DOHH2 (cell line): Measurements from ENCODE around the gene RABGAP1L.
"Not testable (repeated sequence)": the region's sequence is repeated elsewhere in the genome, so short reads cannot be mapped to it uniquely, and the experiment has no call there.

Source experiments
- H3F3A ChIP-seq: fragments of 200-600 bp; sonication (generic), shearing (Covaris generic); 2 replicates; pipeline ENCODE4 v1.6.0; 2016; ENCODE audit warnings: antibody characterized with exemption, mild to moderate bottlenecking; ENCODE audit not compliant: control insufficient read depth, insufficient read depth
- H3K27ac ChIP-seq: fragments of 200-600 bp; sonication (generic); 2 replicates; pipeline ENCODE4 v1.5.1; 2014; ENCODE audit warnings: low read depth, mild to moderate bottlenecking, low read length, moderate library complexity
- H3K27me3 ChIP-seq: fragments of 200-600 bp; sonication (generic); 2 replicates; pipeline ENCODE4 v1.6.1; 2014; ENCODE audit warnings: mild to moderate bottlenecking, low read length, mixed read lengths; ENCODE audit not compliant: control insufficient read depth
- H3K36me3 ChIP-seq: fragments of 200-600 bp; sonication (generic); 2 replicates; pipeline ENCODE4 v1.6.1; 2014; ENCODE audit warnings: mild to moderate bottlenecking, low read length, moderate library complexity, mixed read lengths; ENCODE audit not compliant: control insufficient read depth
- H3K4me1 ChIP-seq: fragments of 200-600 bp; sonication (generic); 2 replicates; pipeline ENCODE4 v1.6.1; 2014; ENCODE audit warnings: mild to moderate bottlenecking, low read length, mixed read lengths; ENCODE audit not compliant: control insufficient read depth
- H3K4me2 ChIP-seq: fragments of 200-600 bp; sonication (generic); 2 replicates; pipeline ENCODE4 v1.6.0; 2014; ENCODE audit warnings: mild to moderate bottlenecking, low read length, moderate library complexity
- H3K4me3 ChIP-seq: fragments of 200-600 bp; sonication (generic); 2 replicates; pipeline ENCODE4 v1.5.1; 2014; ENCODE audit warnings: mild to moderate bottlenecking, low read length, mixed read lengths
- H3K79me2 ChIP-seq: fragments of 200-600 bp; sonication (generic); 2 replicates; pipeline ENCODE4 v1.6.1; 2014; ENCODE audit warnings: mild to moderate bottlenecking, low read length, mixed read lengths; ENCODE audit not compliant: control insufficient read depth
- H3K9me2 ChIP-seq: fragments of 200-600 bp; sonication (generic); replicated peaks from 2 replicates; pipeline ENCODE4 v1.6.1; 2014; ENCODE audit warnings: mild to moderate bottlenecking, low read length, mixed read lengths; ENCODE audit not compliant: control insufficient read depth
- H3K9me3 ChIP-seq: fragments of 200-600 bp; sonication (generic); 2 replicates; pipeline ENCODE4 v1.6.1; 2014; ENCODE audit warnings: antibody characterized with exemption, low read length, mixed read lengths; ENCODE audit not compliant: control insufficient read depth, insufficient read depth
- H4K20me1 ChIP-seq: fragments of 200-600 bp; sonication (generic); 2 replicates; pipeline ENCODE4 v1.6.0; 2014; ENCODE audit warnings: low read depth, mild to moderate bottlenecking, antibody characterized with exemption, low read length, moderate library complexity; ENCODE audit not compliant: control insufficient read depth, insufficient read depth
- EZH2phosphoT487 ChIP-seq: fragments of 200-600 bp; sonication (generic); IDR thresholded peaks from 2 replicates; pipeline ENCODE4 v1.6.1; 2017; ENCODE audit warnings: borderline replicate concordance, mild to moderate bottlenecking, antibody characterized with exemption, low read length, moderate library complexity, mixed read lengths
- TF ChIP-seq, protein P1 (sequence below): fragments of 200-600 bp; sonication (generic); IDR thresholded peaks from one replicate; pipeline ENCODE4 v1.5.1; 2014; ENCODE audit warnings: antibody characterized with exemption, mild to moderate bottlenecking, low read depth, low read length; ENCODE audit not compliant: poor library complexity, severe bottlenecking

The RABGAP1L gene

DNA sequence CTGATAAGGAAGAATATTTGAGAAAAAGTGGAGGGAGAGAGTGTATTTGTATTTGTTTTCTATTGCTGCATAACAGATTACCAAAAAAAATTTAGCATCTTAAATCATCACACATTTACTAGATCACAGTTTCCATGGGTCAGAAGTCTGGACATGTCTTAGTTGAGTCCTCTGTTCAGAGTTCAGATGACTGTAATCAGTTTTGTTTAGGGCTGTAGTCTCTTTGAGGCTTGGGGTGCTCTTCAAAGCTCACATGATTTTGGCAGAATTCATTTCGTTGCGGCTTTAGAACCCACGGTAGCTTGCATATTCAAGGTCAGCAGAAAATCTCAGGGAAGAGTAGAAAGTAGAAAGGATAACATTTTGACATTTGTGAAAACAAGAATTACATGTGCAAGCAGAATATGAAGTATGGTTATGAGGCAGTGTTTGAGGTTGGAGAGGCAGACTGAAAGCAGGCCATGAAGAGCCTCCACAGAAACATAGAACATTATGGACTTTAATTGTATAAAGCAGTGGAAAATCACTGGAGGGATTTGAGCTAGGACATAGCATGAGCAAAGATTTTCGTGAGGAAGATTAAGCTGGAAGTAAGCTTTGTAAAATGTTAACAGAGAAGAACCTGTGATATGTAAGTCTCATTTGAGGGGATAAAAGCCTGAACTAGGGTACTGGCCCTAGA, 177.8 kb downstream of the RABGAP1L start:
- TF ChIP-seq, protein P1, sequence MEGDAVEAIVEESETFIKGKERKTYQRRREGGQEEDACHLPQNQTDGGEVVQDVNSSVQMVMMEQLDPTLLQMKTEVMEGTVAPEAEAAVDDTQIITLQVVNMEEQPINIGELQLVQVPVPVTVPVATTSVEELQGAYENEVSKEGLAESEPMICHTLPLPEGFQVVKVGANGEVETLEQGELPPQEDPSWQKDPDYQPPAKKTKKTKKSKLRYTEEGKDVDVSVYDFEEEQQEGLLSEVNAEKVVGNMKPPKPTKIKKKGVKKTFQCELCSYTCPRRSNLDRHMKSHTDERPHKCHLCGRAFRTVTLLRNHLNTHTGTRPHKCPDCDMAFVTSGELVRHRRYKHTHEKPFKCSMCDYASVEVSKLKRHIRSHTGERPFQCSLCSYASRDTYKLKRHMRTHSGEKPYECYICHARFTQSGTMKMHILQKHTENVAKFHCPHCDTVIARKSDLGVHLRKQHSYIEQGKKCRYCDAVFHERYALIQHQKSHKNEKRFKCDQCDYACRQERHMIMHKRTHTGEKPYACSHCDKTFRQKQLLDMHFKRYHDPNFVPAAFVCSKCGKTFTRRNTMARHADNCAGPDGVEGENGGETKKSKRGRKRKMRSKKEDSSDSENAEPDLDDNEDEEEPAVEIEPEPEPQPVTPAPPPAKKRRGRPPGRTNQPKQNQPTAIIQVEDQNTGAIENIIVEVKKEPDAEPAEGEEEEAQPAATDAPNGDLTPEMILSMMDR: no peak
- no peak for TF ChIP-seq EZH2phosphoT487
- Histone ChIP-seq H3F3A (no peaks in the 10 kb centered on the region), H3K4me2 (no peak overlapping the region), H3K4me1 (peaks cover 39% of the 10 kb centered on the region), H3K27me3 (no peaks in the 10 kb centered on the region), H3K79me2 (peaks cover 76% of the 10 kb centered on the region), H3K9me2 (no peaks in the 10 kb centered on the region), H3K27ac (no peak overlapping the region), H3K4me3 (no peak overlapping the region), H4K20me1 (no peaks in the 10 kb centered on the region), H3K36me3 (peaks cover 32% of the 10 kb centered on the region), H3K9me3 (no peaks in the 10 kb centered on the region)

DNA sequence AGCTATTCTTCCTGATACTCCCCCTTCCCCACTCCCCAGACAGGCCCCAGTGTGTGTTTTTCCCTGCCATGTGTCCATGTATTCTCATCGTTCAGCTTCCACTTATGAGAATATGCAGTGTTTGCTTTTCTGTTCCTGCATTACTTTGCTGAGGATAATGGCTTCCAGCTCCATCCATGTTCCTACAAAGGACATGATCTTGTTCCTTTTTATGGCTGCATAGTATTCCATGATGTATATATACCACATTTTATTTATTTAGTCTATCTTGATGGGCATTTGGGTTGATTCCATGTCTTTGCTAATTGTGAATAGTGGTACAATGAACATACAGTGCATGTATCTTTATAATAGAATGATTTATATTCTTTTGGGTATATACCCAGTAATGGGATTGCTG, 181.1 kb downstream of the RABGAP1L start:
- H3K4me1 ChIP-seq: peaks cover 39% of the 10 kb centered on the region
- peaks cover 34% of the 10 kb centered on the region for H3K36me3 ChIP-seq
- not testable (repeated sequence) for H3F3A ChIP-seq, H3K27me3 ChIP-seq, H3K4me3 ChIP-seq, H3K4me2 ChIP-seq, H3K9me2 ChIP-seq, H3K9me3 ChIP-seq, H4K20me1 ChIP-seq, H3K27ac ChIP-seq
- peaks cover 86% of the 10 kb centered on the region for H3K79me2 ChIP-seq

DNA sequence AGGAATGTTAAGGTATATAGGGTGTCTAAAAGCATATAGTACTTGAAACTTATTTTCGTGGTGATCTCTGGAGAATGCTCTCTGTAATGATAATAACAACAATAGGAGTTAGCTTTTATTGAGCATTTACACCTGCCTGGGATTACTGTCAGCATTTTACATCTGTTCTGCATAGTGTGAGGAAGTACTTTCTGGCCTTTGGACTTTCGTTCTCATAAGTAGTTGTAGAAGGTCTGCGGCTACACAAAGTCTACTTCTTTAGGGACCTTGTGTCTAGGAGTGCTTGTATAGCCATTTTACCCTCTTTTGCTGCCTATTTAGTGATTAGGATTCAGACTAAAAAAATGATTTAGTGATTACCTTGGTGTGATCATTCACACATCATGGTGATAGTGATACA, 184.8 kb downstream of the RABGAP1L start:
- peaks cover 21% of the 10 kb centered on the region for H3K4me1 ChIP-seq
- no peaks in the 10 kb centered on the region for H4K20me1 ChIP-seq
- H3F3A ChIP-seq: peaks cover 9% of the 10 kb centered on the region
- H3K27ac ChIP-seq: no peak overlapping the region
- H3K9me3 ChIP-seq: peaks cover 3% of the 10 kb centered on the region; the same call in 1 of the 2 replicates
- H3K36me3 ChIP-seq: peaks cover 40% of the 10 kb centered on the region
- no peaks in the 10 kb centered on the region for H3K9me2 ChIP-seq
- TF ChIP-seq, protein P1: no peak
- TF ChIP-seq EZH2phosphoT487: no peak
- H3K27me3 ChIP-seq: no peaks in the 10 kb centered on the region
- no peak overlapping the region for H3K4me2 ChIP-seq
- H3K4me3 ChIP-seq: no peak overlapping the region
- H3K79me2 ChIP-seq: peaks cover 85% of the 10 kb centered on the region

DNA sequence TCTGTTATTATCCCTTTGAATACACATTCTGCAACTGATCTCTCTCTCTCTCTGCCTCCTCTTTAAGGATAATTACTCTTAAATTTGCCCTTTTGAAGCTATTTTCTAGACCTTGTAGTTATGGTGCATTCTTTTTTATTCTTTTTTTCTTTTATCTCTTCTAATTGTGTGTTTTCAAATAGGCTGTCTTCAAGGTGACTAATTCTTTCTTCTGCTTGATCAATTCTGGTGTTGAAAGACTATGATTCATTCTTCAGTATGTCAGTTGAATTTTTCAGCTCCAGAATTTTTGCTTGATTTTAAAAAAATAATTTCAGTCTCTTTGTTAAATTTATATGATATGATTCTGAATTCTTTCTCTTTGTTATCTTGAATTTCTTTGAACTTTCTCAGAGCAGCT, 192.8 kb downstream of the RABGAP1L start:
- Histone ChIP-seq H3F3A (peaks cover 14% of the 10 kb centered on the region), H3K36me3 (peaks cover 28% of the 10 kb centered on the region), H4K20me1 (no peaks in the 10 kb centered on the region), H3K4me1 (peaks cover 35% of the 10 kb centered on the region), H3K79me2 (peaks cover 48% of the 10 kb centered on the region), H3K9me2 (no peaks in the 10 kb centered on the region), H3K4me3 (no peak overlapping the region), H3K27ac (no peak overlapping the region), H3K4me2 (no peak overlapping the region), H3K27me3 (no peaks in the 10 kb centered on the region), H3K9me3 (peaks cover 3% of the 10 kb centered on the region; the same call in 1 of the 2 replicates)
- no peak for TF ChIP-seq EZH2phosphoT487
- TF ChIP-seq, protein P1: no peak
